GM12878 (cell line): ENCODE data around the gene BCL2L13. TPM values are rescaled to one million over a fixed set of nuclear protein-coding genes. Genes with fewer than 3 reads are reported as not detected.

Experiments
- ATAC-seq: fragments of 200-7000 bp; cut with Tn5 transposase; 3 replicates; pipeline ENCODE4 v1.9.1; 2020; ENCODE audit warnings: mild to moderate bottlenecking, moderate library complexity
- BruUV-seq: library from RNA; stranded (reverse); fragments of 400-500 nt; replicated peaks from 2 replicates; lab custom pipeline; 2021; lab: Mats Ljungman, UMichigan
- CTCF ChIA-PET: fragments of 300-600 bp; sonication (Branson Sonifier 250); formaldehyde crosslinking; extraction: SDS; loops from one replicate; lab custom pipeline; 2021; ENCODE audit warnings: inconsistent platforms; lab: Yijun Ruan, JAX
- POLR2A ChIA-PET: fragments of 350-600 bp; formaldehyde crosslinking; extraction: SDS; loops from one replicate; lab custom pipeline; 2021; ENCODE audit warnings: inconsistent platforms; lab: Charles Lee
- RAD21 ChIA-PET: fragments of 300-600 bp; sonication (Branson Sonifier 250); formaldehyde crosslinking; loops from one replicate; lab custom pipeline; 2023; ENCODE audit warnings: antibody characterized with exemption; ENCODE audit not compliant: unreplicated experiment; lab: Charles Lee
- SMC1A ChIA-PET: fragments of 300-600 bp; sonication (Branson Sonifier 250); formaldehyde crosslinking; loops from one replicate; lab custom pipeline; 2023; ENCODE audit not compliant: unreplicated experiment, uncharacterized antibody; lab: Charles Lee
- DNase-seq: peaks from one replicate; pipeline ENCODE4 v3.0.0-alpha.2; 2011; ENCODE audit warnings: low read depth, low spot score
- FAIRE-seq: peaks from 3 replicates; lab custom pipeline; 2011; peaks lifted over from hg19 to GRCh38; lab: Jason Lieb, UNC
- H2AFZ ChIP-seq: 2 replicates; pipeline ENCODE4 v1.6.0; 2011; ENCODE audit warnings: low read depth, low read length, control low read depth; ENCODE audit not compliant: control insufficient read depth
- H3K27ac ChIP-seq: 2 replicates; pipeline ENCODE4 v1.5.1; 2011; ENCODE audit warnings: control low read depth; ENCODE audit not compliant: control insufficient read depth, insufficient read depth
- H3K27me3 ChIP-seq, 2 experiments: replicated peaks in 1 of 2; 2 replicates each; pipeline versions ENCODE4 v1.6.0 to v1.6.1; 2011; ENCODE audit warnings: low read length in 1 of 2; ENCODE audit not compliant: control insufficient read depth in 2 of 2, insufficient read depth in 2 of 2
- H3K36me3 ChIP-seq, 2 experiments: 2 replicates each; pipeline ENCODE4 v1.5.1; 2011; ENCODE audit warnings: low read length in 1 of 2; ENCODE audit not compliant: control insufficient read depth in 2 of 2, insufficient read depth in 2 of 2
- H3K4me1 ChIP-seq: 2 replicates; pipeline ENCODE4 v1.6.1; 2011; ENCODE audit warnings: mild to moderate bottlenecking, low read length, moderate library complexity, mixed read lengths; ENCODE audit not compliant: control insufficient read depth, insufficient read depth
- H3K4me2 ChIP-seq: 2 replicates; pipeline ENCODE4 v1.6.0; 2011; ENCODE audit warnings: control low read depth; ENCODE audit not compliant: control insufficient read depth, insufficient read depth
- H3K4me3 ChIP-seq: fragments of 200-600 bp; sonication (generic); 2 replicates; pipeline ENCODE4 v1.5.1; 2016
- H3K79me2 ChIP-seq: 2 replicates; pipeline ENCODE4 v1.6.0; 2011; ENCODE audit warnings: low read length; ENCODE audit not compliant: control insufficient read depth, insufficient read depth
- H3K9ac ChIP-seq: 2 replicates; pipeline ENCODE4 v1.8.0; 2011; ENCODE audit warnings: low read length, control low read depth, mixed read lengths; ENCODE audit not compliant: control insufficient read depth, insufficient read depth
- H3K9me3 ChIP-seq: replicated peaks from 3 replicates; pipeline ENCODE4 v1.5.1; 2011; ENCODE audit warnings: mild to moderate bottlenecking, low read length; ENCODE audit not compliant: control insufficient read depth, insufficient read depth
- H4K20me1 ChIP-seq: 2 replicates; pipeline ENCODE4 v1.6.0; 2011; ENCODE audit not compliant: control insufficient read depth, insufficient read depth
- FOS ChIP-seq: IDR thresholded peaks from 3 replicates; pipeline ENCODE4 v1.6.1; 2011; ENCODE audit warnings: borderline replicate concordance; ENCODE audit not compliant: insufficient read length; ENCODE audit errors: extremely low read depth
- FOXM1 ChIP-seq: IDR thresholded peaks from 2 replicates; pipeline ENCODE4 v1.6.1; 2012; ENCODE audit warnings: low read depth, mild to moderate bottlenecking, inconsistent platforms, low read length, moderate library complexity
- GABPA ChIP-seq: IDR thresholded peaks from 2 replicates; pipeline ENCODE4 v1.6.1; 2014; ENCODE audit warnings: antibody characterized with exemption, low read depth, mild to moderate bottlenecking, inconsistent platforms
- HDGF ChIP-seq: fragments of 450-650 bp; IDR thresholded peaks from 2 replicates; pipeline ENCODE4 v1.6.1; 2016; ENCODE audit warnings: antibody characterized with exemption
- IKZF1 ChIP-seq: fragments of 450-650 bp; conservative IDR thresholded peaks from 2 replicates; pipeline ENCODE4 v1.6.1; 2017; ENCODE audit warnings: antibody characterized with exemption, mild to moderate bottlenecking
- IKZF2 ChIP-seq, 2 experiments: fragments of 450-650 bp; IDR thresholded peaks; 2 replicates each; pipeline ENCODE4 v1.6.1; 2017; ENCODE audit warnings: mild to moderate bottlenecking in 2 of 2, moderate library complexity in 2 of 2
- IRF4 ChIP-seq: IDR thresholded peaks from 2 replicates; pipeline ENCODE4 v1.6.1; 2011; ENCODE audit warnings: low read depth, low read length
- MXI1 ChIP-seq: fragments of 150-350 bp; IDR thresholded peaks from 2 replicates; pipeline ENCODE4 v1.6.1; 2011; ENCODE audit warnings: low read depth, mild to moderate bottlenecking, inconsistent platforms, low read length, improper control_type of control experiment
- NFIC ChIP-seq: IDR thresholded peaks from 2 replicates; pipeline ENCODE4 v1.6.1; 2012; ENCODE audit warnings: low read depth, mild to moderate bottlenecking, inconsistent platforms, low read length, moderate library complexity
- SIN3A ChIP-seq: IDR thresholded peaks from 2 replicates; pipeline ENCODE4 v1.6.1; 2012; ENCODE audit warnings: low read depth, low read length, improper control_type of control experiment
- SREBF1 ChIP-seq: IDR thresholded peaks from 2 replicates; pipeline ENCODE4 v1.6.1; 2012; ENCODE audit warnings: mild to moderate bottlenecking, low read length
- STAT3 ChIP-seq: IDR thresholded peaks from 2 replicates; pipeline ENCODE4 v1.6.1; 2011; ENCODE audit warnings: low read depth, low read length, improper control_type of control experiment
- SUPT20H ChIP-seq: IDR thresholded peaks from 2 replicates; pipeline ENCODE4 v1.6.1; 2011; ENCODE audit warnings: low read depth, mild to moderate bottlenecking, low read length, moderate library complexity, borderline replicate concordance; ENCODE audit not compliant: control insufficient read depth
- TARDBP ChIP-seq: IDR thresholded peaks from 2 replicates; pipeline ENCODE4 v1.6.1; 2016; ENCODE audit warnings: borderline replicate concordance
- YBX1 ChIP-seq: fragments of 450-650 bp; IDR thresholded peaks from 2 replicates; pipeline ENCODE4 v1.6.1; 2016; ENCODE audit warnings: antibody characterized with exemption
- ZNF207 ChIP-seq: fragments of 450-650 bp; IDR thresholded peaks from 2 replicates; pipeline ENCODE4 v1.6.1; 2014; ENCODE audit warnings: antibody characterized with exemption, mild to moderate bottlenecking, borderline replicate concordance
- WGBS: methylation state at CpG from one replicate; pipeline ENCODE4 v1.1.6; 2016; ENCODE audit warnings: low lambda C conversion rate; ENCODE audit not compliant: insufficient replicate concordance, insufficient coverage; ENCODE audit errors: missing lambda C conversion rate; 5-methylcytosine and 5-hydroxymethylcytosine counted together
- in situ Hi-C: fragments of 300-500 bp; cut with MboI; formaldehyde crosslinking; loops from 9 replicates; pipeline ENCODE4 v1.14.3; 2018; ENCODE audit warnings: mixed read lengths
- intact Hi-C: fragments of 100-400 bp; cut with micrococcal nuclease; formaldehyde crosslinking; loops from one replicate; pipeline ENCODE4 v1.14.2; 2022; ENCODE audit not compliant: unreplicated experiment
- polyA plus RNA-seq, 11 experiments: library from polyadenylated mRNA; depleted of rRNA in 4 of 11; unstranded in 6 of 11; stranded (reverse) in 5 of 11; fragments of >200 nt; fragmentation: Nextera tagmentation in 4 of 11; fragmentation: Illumina TruSeq in 1 of 11; extraction: Ambion mirVana in 4 of 11; extraction: Trizol in 1 of 11; gene quantifications; 1 replicate in 1 of 11; 2 replicates in 10 of 11; pipeline versions ENCODE4 v1.2.1 to v1.2.3, GENCODE V29; 2011 to 2016; ENCODE audit warnings: inconsistent platforms in 2 of 11, missing spikeins in 2 of 11, low read depth in 1 of 11
- total RNA-seq, 4 experiments: library from RNA; depleted of rRNA in 3 of 4; stranded (reverse); fragments of >200 nt in 3 of 4; fragmentation: Illumina TruSeq in 1 of 4; extraction: Trizol in 1 of 4; gene quantifications; 2 replicates each; pipeline versions ENCODE4 v1.2.1 to v1.2.3, GENCODE V29; 2013 to 2021
- TF ChIP-seq, protein P1 (sequence below): IDR thresholded peaks from 2 replicates; pipeline ENCODE4 v1.6.1; 2011; ENCODE audit warnings: low read depth, low read length, improper control_type of control experiment, borderline replicate concordance
- TF ChIP-seq, protein P2 (sequence below): IDR thresholded peaks from 2 replicates; pipeline ENCODE4 v1.6.1; 2012; ENCODE audit warnings: low read depth, low read length, improper control_type of control experiment

Gene BCL2L13
- total and polyA plus RNA-seq, 10 of the 15 experiments (the other 5 are each of a cell fraction or from before 2014, with no cell fraction given) = 18.6 to 30.6 (median 28.2) TPM

DNA sequence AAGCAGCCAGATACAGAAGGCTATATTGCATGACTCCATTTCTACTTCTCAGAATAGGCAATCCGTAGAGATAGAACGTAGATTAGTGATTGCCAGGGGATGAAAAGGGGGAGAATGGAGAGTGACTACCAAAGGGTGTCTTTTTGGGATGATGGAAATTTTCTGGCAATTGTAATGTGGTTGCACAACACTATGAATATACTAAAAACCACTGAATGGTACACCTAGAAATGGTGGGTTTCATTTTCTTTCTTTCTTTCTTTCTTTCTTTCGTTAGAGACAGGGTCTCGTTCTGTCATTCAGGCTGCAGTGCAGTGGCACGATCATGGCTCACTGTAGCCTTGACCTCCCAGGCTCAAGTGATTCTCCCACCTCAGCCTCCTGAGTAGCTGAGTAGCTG is 81.4 kb downstream of the BCL2L13 start:
- no peak overlapping the region for H3K9ac ChIP-seq
- 91% methylated on average over 5 of the region's 5 CpGs for WGBS

DNA sequence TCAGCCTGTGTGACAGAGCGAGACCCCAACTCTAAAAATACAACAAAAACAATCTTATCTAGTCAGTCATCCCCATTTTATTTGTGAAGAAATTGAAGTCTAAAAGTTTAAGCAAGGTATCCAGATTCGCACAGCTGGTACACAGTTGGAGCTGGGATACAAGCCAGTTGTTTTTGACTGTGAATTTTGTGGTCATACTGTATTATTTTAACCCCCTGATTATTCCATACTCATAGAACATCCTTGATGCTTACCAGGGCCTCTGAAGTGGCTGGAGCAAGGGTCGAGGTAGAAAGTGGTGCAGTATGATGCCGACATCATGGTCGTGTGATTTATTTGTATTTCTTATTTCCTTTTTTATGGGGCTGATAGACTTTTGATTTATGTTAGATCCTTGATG is 85.7 kb downstream of the BCL2L13 start:
- POLR2A ChIA-PET = interaction anchor here (0.7 kb wide), 1 partner anchor 519 kb away, joined by 3 read pairs; no protein-coding TSS in a partner anchor
- intact Hi-C loops = no loop called here
- FAIRE-seq (no peak), ATAC-seq (no peak), DNase-seq (no peak)
- SMC1A ChIA-PET = interaction anchor here (1.0 to 2.1 kb wide), 2 partner anchors 19 to 61 kb away, joined by 3 to 5 read pairs; no protein-coding TSS in a partner anchor
- Histone ChIP-seq H3K9me3 (no peaks in the 10 kb centered on the region), H3K36me3 (peaks cover 6 to 8% of the 10 kb centered on the region in 2 experiments; a peak in 3 of 4 replicates), H3K27me3 (no peaks in the 10 kb centered on the region), H3K4me3 (no peak overlapping the region), H3K4me2 (no peak overlapping the region), H3K4me1 (no peaks in the 10 kb centered on the region), H3K79me2 (no peaks in the 10 kb centered on the region), H3K27ac (no peak overlapping the region), H3K9ac (no peak overlapping the region), H4K20me1 (no peaks in the 10 kb centered on the region; the same call in 1 of the 2 replicates), H2AFZ (no peak overlapping the region)
- no TSS peak for BruUV-seq
- in situ Hi-C loops = no loop called here
- RAD21 ChIA-PET = interaction anchor here (1.1 kb wide), 1 partner anchor 301 kb away, joined by 3 read pairs; no protein-coding TSS in a partner anchor
- CTCF ChIA-PET = interaction anchor here (0.6 to 3.0 kb wide), 3 partner anchors 18 to 166 kb away, joined by 3 to 7 read pairs (median 5); no protein-coding TSS in a partner anchor
- WGBS = 77% methylated on average over 5 of the region's 5 CpGs
- TF ChIP-seq MXI1 (no peak), TARDBP (no peak), GABPA (no peak), FOS (no peak), IKZF1 (no peak), NFIC (no peak), STAT3 (no peak), IKZF2 (IDR thresholded peaks at IDR 0.05) (no peak), SREBF1 (no peak), IRF4 (no peak), YBX1 (no peak), SUPT20H (no peak), SIN3A (no peak), ZNF207 (no peak), HDGF (no peak)
- TF ChIP-seq, protein P1, sequence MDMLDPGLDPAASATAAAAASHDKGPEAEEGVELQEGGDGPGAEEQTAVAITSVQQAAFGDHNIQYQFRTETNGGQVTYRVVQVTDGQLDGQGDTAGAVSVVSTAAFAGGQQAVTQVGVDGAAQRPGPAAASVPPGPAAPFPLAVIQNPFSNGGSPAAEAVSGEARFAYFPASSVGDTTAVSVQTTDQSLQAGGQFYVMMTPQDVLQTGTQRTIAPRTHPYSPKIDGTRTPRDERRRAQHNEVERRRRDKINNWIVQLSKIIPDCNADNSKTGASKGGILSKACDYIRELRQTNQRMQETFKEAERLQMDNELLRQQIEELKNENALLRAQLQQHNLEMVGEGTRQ = no peak
- TF ChIP-seq, protein P2, sequence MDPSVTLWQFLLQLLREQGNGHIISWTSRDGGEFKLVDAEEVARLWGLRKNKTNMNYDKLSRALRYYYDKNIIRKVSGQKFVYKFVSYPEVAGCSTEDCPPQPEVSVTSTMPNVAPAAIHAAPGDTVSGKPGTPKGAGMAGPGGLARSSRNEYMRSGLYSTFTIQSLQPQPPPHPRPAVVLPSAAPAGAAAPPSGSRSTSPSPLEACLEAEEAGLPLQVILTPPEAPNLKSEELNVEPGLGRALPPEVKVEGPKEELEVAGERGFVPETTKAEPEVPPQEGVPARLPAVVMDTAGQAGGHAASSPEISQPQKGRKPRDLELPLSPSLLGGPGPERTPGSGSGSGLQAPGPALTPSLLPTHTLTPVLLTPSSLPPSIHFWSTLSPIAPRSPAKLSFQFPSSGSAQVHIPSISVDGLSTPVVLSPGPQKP = no peak

More for the DNA sequence above, 81.4 kb downstream of the BCL2L13 start:
- Histone ChIP-seq H2AFZ (no peak overlapping the region), H3K79me2 (no peaks in the 10 kb centered on the region), H3K36me3 (no peaks in the 10 kb centered on the region), H3K27me3 (no peaks in the 10 kb centered on the region), H3K9me3 (no peaks in the 10 kb centered on the region), H3K4me2 (no peak overlapping the region), H3K4me3 (no peak overlapping the region), H3K4me1 (no peaks in the 10 kb centered on the region), H4K20me1 (no peaks in the 10 kb centered on the region), H3K27ac (no peak overlapping the region)
- DNase-seq = no peak
- ChIA-PET POLR2A (no interaction called here), SMC1A (no interaction called here), CTCF (no interaction called here), RAD21 (no interaction called here)
- no peak for ATAC-seq
- FAIRE-seq = no peak
- intact Hi-C loops (no loop called here), in situ Hi-C loops (no loop called here)
- no TSS peak for BruUV-seq
- TF ChIP-seq FOXM1 = no peak
- no peak for TF ChIP-seq FOS
